Prostate gland (tissue), 2 donors: ENCODE measurements around the gene ALDH1L1. TPM values are rescaled to one million over a fixed set of nuclear protein-coding genes. Genes with fewer than 3 reads are reported as not detected.

Experiments used
- DNase-seq: peaks from one replicate; pipeline ENCODE4 v3.0.0-alpha.2; 2019; ENCODE audit warnings: low spot score
- H3K27ac ChIP-seq, 2 donors: fragments of 200-600 bp; sonication (generic); 2 replicates each; pipeline ENCODE4 v1.5.1; 2017 to 2019
- H3K27me3 ChIP-seq: fragments of 200-600 bp; sonication (generic); replicated peaks from 2 replicates; pipeline ENCODE4 v1.5.1; 2019; ENCODE audit not compliant: insufficient read depth
- H3K36me3 ChIP-seq, 2 donors: fragments of 200-600 bp; sonication (generic); 1 replicate in 1 of 2; 2 replicates in 1 of 2; pipeline versions ENCODE4 v1.5.1 to v1.8.1; 2017 to 2019
- H3K4me1 ChIP-seq: fragments of 200-600 bp; sonication (generic); replicated peaks from 2 replicates; pipeline ENCODE4 v1.5.1; 2019
- H3K4me3 ChIP-seq, 2 donors: fragments of 200-600 bp; sonication (generic); 2 replicates each; pipeline ENCODE4 v1.5.1; 2017 to 2019
- H3K9me3 ChIP-seq: fragments of 200-600 bp; sonication (generic); 2 replicates; pipeline ENCODE4 v1.5.1; 2017
- CTCF ChIP-seq, 4 experiments: fragments of 200-600 bp in 2 of 4; fragments of 450-650 bp in 2 of 4; sonication (generic) in 2 of 4; IDR thresholded peaks; 1 replicate in 3 of 4; 2 replicates in 1 of 4; pipeline ENCODE4 v1.5.1; 2016 to 2019; ENCODE audit warnings: antibody characterized with exemption in 4 of 4, mild to moderate bottlenecking in 2 of 4, moderate library complexity in 2 of 4
- POLR2A ChIP-seq: fragments of 450-650 bp; IDR thresholded peaks from one replicate; pipeline ENCODE4 v1.6.1; 2016; ENCODE audit warnings: antibody characterized with exemption, mild to moderate bottlenecking
- POLR2AphosphoS5 ChIP-seq: sonication (generic); formaldehyde crosslinking; IDR thresholded peaks from one replicate; pipeline ENCODE4 v1.6.1; 2017; ENCODE audit warnings: antibody characterized with exemption
- WGBS: methylation state at CpG from one replicate; pipeline ENCODE4 v1.1.5; 2018; 5-methylcytosine and 5-hydroxymethylcytosine counted together
- intact Hi-C: fragments of 100-400 bp; cut with DNase I; formaldehyde crosslinking; loops from one replicate; pipeline ENCODE4 v1.14.2; 2022
- total RNA-seq, 2 donors: library from RNA; depleted of rRNA; stranded (reverse); fragments of >200 nt; gene quantifications; one replicate each; pipeline ENCODE4 v1.1.0, GENCODE V29; 2016

The ALDH1L1 gene
- total RNA-seq, 2 donors from 2014 or later: 19.6 to 57.3 TPM

- DNase-seq: peak; percentile 68
- intact Hi-C loops: no loop called here
Observed at GRCh38 chr3:126197854-126198584, 17.6 kb upstream of the ALDH1L1 start.

GRCh38 chr3:126197343-126197742, 17.0 kb upstream of the ALDH1L1 start:
- no peak for DNase-seq
- 92% methylated on average over 4 of the region's 4 CpGs for WGBS
- no peaks in the 10 kb centered on the region for H3K9me3 ChIP-seq
- H3K27ac ChIP-seq: no peak overlapping the region
- no peak overlapping the region for H3K4me3 ChIP-seq
- no peak for TF ChIP-seq CTCF (IDR thresholded peaks at IDR 0.05)
- TF ChIP-seq POLR2A: no peak
- TF ChIP-seq POLR2AphosphoS5: no peak
- intact Hi-C loops: no loop called here
- no peaks in the 10 kb centered on the region for H3K4me1 ChIP-seq
- no peaks in the 10 kb centered on the region for H3K36me3 ChIP-seq
- no peaks in the 10 kb centered on the region for H3K27me3 ChIP-seq

More at GRCh38 chr3:126197854-126198584, 17.6 kb upstream of the ALDH1L1 start:
- Histone ChIP-seq H3K4me3 (no peak overlapping the region), H3K36me3 (no peaks in the 10 kb centered on the region), H3K27ac (no peak overlapping the region), H3K4me1 (no peaks in the 10 kb centered on the region), H3K27me3 (no peaks in the 10 kb centered on the region), H3K9me3 (no peaks in the 10 kb centered on the region)
- WGBS: 51% methylated on average over 7 of the region's 7 CpGs
- TF ChIP-seq POLR2A (no peak), CTCF (IDR thresholded peaks at IDR 0.05) (peak; percentile 12 to 71 (median 58)), POLR2AphosphoS5 (peak; percentile 13)

- intact Hi-C loops: no loop called here
- no peak for TF ChIP-seq POLR2A
- TF ChIP-seq CTCF (IDR thresholded peaks at IDR 0.05): no peak
- no peak for TF ChIP-seq POLR2AphosphoS5
- WGBS: 86% methylated on average over 1 of the region's 1 CpG
- H3K4me1 ChIP-seq: no peaks in the 10 kb centered on the region
- no peaks in the 10 kb centered on the region for H3K27me3 ChIP-seq
- no peak for DNase-seq
- no peak overlapping the region for H3K27ac ChIP-seq
- no peak overlapping the region for H3K4me3 ChIP-seq
- no peaks in the 10 kb centered on the region for H3K36me3 ChIP-seq
- no peaks in the 10 kb centered on the region for H3K9me3 ChIP-seq
Observed at GRCh38 chr3:126194713-126195305, 14.4 kb upstream of the ALDH1L1 start.

GRCh38 chr3:126191246-126191645, 10.9 kb upstream of the ALDH1L1 start:
- no peaks in the 10 kb centered on the region for H3K9me3 ChIP-seq
- 100% methylated on average over 4 of the region's 4 CpGs for WGBS
- H3K4me1 ChIP-seq: no peaks in the 10 kb centered on the region
- H3K4me3 ChIP-seq: no peak overlapping the region
- H3K36me3 ChIP-seq: no peaks in the 10 kb centered on the region
- H3K27me3 ChIP-seq: no peaks in the 10 kb centered on the region
- intact Hi-C loops: no loop called here
- TF ChIP-seq POLR2AphosphoS5: no peak
- no peak for TF ChIP-seq POLR2A
- TF ChIP-seq CTCF (IDR thresholded peaks at IDR 0.05): no peak
- DNase-seq: no peak
- no peak overlapping the region for H3K27ac ChIP-seq

GRCh38 chr3:126187920-126188319, 7.5 kb upstream of the ALDH1L1 start:
- intact Hi-C loops: no loop called here

More at GRCh38 chr3:126187920-126188319, 7.5 kb upstream of the ALDH1L1 start:
- no peak overlapping the region for H3K4me3 ChIP-seq
- no peak for DNase-seq
- no peaks in the 10 kb centered on the region for H3K27me3 ChIP-seq
- TF ChIP-seq POLR2A: no peak
- H3K27ac ChIP-seq: no peak overlapping the region
- no peaks in the 10 kb centered on the region for H3K9me3 ChIP-seq
- H3K4me1 ChIP-seq: no peaks in the 10 kb centered on the region
- no peaks in the 10 kb centered on the region for H3K36me3 ChIP-seq
- WGBS: 55% methylated on average over 4 of the region's 4 CpGs
